Activated T-helper 1 cell treated with anti-CD3 and anti-CD28 coated beads, Interleukin-12 subunit alpha, Interleukin-12 subunit beta, Interleukin-2, Interleukin-4 antibody, amounts not matched to agents 30 ng/mL and 10 ng/mL and 1 ng/mL, durations not matched to agents 14 hours and 24 hours and 36 hours (primary cell): ENCODE results near the gene UCP3. TPM values are rescaled to one million over a fixed set of nuclear protein-coding genes. Genes with fewer than 3 reads are reported as not detected.
A peak's percentile ranks its signal among the peaks of the same experiment; 100 is the strongest.
"Not testable (repeated sequence)": the region's sequence is repeated elsewhere in the genome, so short reads cannot be mapped to it uniquely, and the experiment has no call there.

Experiments used
- DNase-seq: peaks from one replicate; pipeline ENCODE4 v3.0.0; 2021; ENCODE audit warnings: low spot score
- H3K27ac Mint-ChIP-seq: one replicate; pipeline ENCODE4 v1.8.0; 2021; ENCODE audit warnings: mild to moderate bottlenecking, mixed read lengths
- H3K27me3 Mint-ChIP-seq: one replicate; pipeline ENCODE4 v1.8.0; 2022; ENCODE audit warnings: mild to moderate bottlenecking, moderate library complexity, mixed read lengths; ENCODE audit not compliant: insufficient read depth
- H3K36me3 Mint-ChIP-seq: one replicate; pipeline ENCODE4 v1.8.0; 2021; ENCODE audit warnings: low read depth, mixed read lengths
- H3K4me1 Mint-ChIP-seq: one replicate; pipeline ENCODE4 v1.8.0; 2021; ENCODE audit warnings: low read depth, mixed read lengths
- H3K4me3 Mint-ChIP-seq: one replicate; pipeline ENCODE4 v1.8.0; 2021; ENCODE audit warnings: mild to moderate bottlenecking, moderate library complexity, mixed read lengths
- H3K9me3 Mint-ChIP-seq: one replicate; pipeline ENCODE4 v1.8.0; 2021; ENCODE audit warnings: mixed read lengths
- intact Hi-C: fragments of 100-400 bp; cut with micrococcal nuclease; formaldehyde crosslinking; loops from one replicate; pipeline ENCODE4 v1.15.1; 2024
- total RNA-seq: library from RNA; stranded (reverse); gene quantifications from 2 replicates; pipeline ENCODE4 v1.2.3, GENCODE V29; 2022

Gene UCP3
- total RNA-seq, 1 donor from 2014 or later: 4.1 TPM

- Mint-ChIP-seq H3K27me3 (no peaks in the 10 kb centered on the region), H3K9me3 (no peaks in the 10 kb centered on the region), H3K27ac (no peak overlapping the region), H3K36me3 (peaks cover 4% of the 10 kb centered on the region), H3K4me1 (peaks cover 23% of the 10 kb centered on the region), H3K4me3 (no peak overlapping the region)
- DNase-seq: no peak
- intact Hi-C loops: loop anchor here (10.0 kb wide), 1 partner anchor 956 kb away; no protein-coding TSS in a partner anchor
Measured at GRCh38 chr11:73990730-73991129, 18.2 kb downstream of the UCP3 start.

- H3K36me3 Mint-ChIP-seq: peaks cover 4% of the 10 kb centered on the region
- no peaks in the 10 kb centered on the region for H3K27me3 Mint-ChIP-seq
- no peak overlapping the region for H3K27ac Mint-ChIP-seq
- H3K4me3 Mint-ChIP-seq: no peak overlapping the region
- intact Hi-C loops: no loop called here
- H3K4me1 Mint-ChIP-seq: peaks cover 22% of the 10 kb centered on the region
- no peaks in the 10 kb centered on the region for H3K9me3 Mint-ChIP-seq
- DNase-seq: no peak
Measured at GRCh38 chr11:73989156-73989555, 19.7 kb downstream of the UCP3 start.

GRCh38 chr11:73988227-73988626 lies 20.7 kb downstream of the UCP3 start:
- Mint-ChIP-seq H3K9me3 (no peaks in the 10 kb centered on the region), H3K4me1 (peaks cover 30% of the 10 kb centered on the region), H3K27me3 (no peaks in the 10 kb centered on the region), H3K27ac (no peak overlapping the region), H3K36me3 (peaks cover 4% of the 10 kb centered on the region), H3K4me3 (no peak overlapping the region)
- no peak for DNase-seq
- intact Hi-C loops: no loop called here

GRCh38 chr11:73985661-73986060 lies 23.2 kb downstream of the UCP3 start:
- intact Hi-C loops, H3K27me3 Mint-ChIP-seq, DNase-seq, H3K9me3 Mint-ChIP-seq: not testable (repeated sequence)
- Mint-ChIP-seq H3K36me3 (peaks cover 20% of the 10 kb centered on the region), H3K4me1 (peaks cover 33% of the 10 kb centered on the region), H3K27ac (peak overlapping the region; percentile 65), H3K4me3 (peak overlapping the region; percentile 42)

- H3K4me3 Mint-ChIP-seq: peak overlapping the region; percentile 100
- H3K4me1 Mint-ChIP-seq: peaks cover 47% of the 10 kb centered on the region
- no peak for DNase-seq
Measured at GRCh38 chr11:73983741-73984538, 24.9 kb downstream of the UCP3 start.

GRCh38 chr11:73982990-73983740 lies 25.7 kb downstream of the UCP3 start:
- Mint-ChIP-seq H3K4me3 (peak overlapping the region; percentile 100), H3K36me3 (peaks cover 41% of the 10 kb centered on the region)

More at GRCh38 chr11:73983741-73984538, 24.9 kb downstream of the UCP3 start:
- Mint-ChIP-seq H3K36me3 (peaks cover 34% of the 10 kb centered on the region), H3K9me3 (no peaks in the 10 kb centered on the region), H3K27me3 (no peaks in the 10 kb centered on the region), H3K27ac (peak overlapping the region; percentile 99)
- intact Hi-C loops: loop anchor here (1.0 to 5.0 kb wide), 9 partner anchors 11 to 508 kb away; partner anchors contain the start of genes C2CD3, COA4, FAM168A and LIPT2

GRCh38 chr11:73982595-73982989 lies 26.3 kb downstream of the UCP3 start, which contains the start of gene UCP2:
TSS of gene UCP2 (minus strand) at chr11:73982843. CDS start at chr11:73978378, 4,465 bp downstream.
- H3K4me1 Mint-ChIP-seq: peaks cover 61% of the 10 kb centered on the region
- H3K9me3 Mint-ChIP-seq: no peaks in the 10 kb centered on the region
- H3K4me3 Mint-ChIP-seq: peak within 1 kb of the TSS; percentile 100
- intact Hi-C loops: loop anchor here (1.0 to 5.0 kb wide), 5 partner anchors 8 to 510 kb away; partner anchors contain the start of genes COA4, FAM168A, LIPT2 and PAAF1
- no peaks in the 10 kb centered on the region for H3K27me3 Mint-ChIP-seq
- H3K36me3 Mint-ChIP-seq: peaks cover 46% of the 10 kb centered on the region
- peak; percentile 84 for DNase-seq
- peak within 1 kb of the TSS; percentile 99 for H3K27ac Mint-ChIP-seq

More at GRCh38 chr11:73982990-73983740, 25.7 kb downstream of the UCP3 start:
- peaks cover 55% of the 10 kb centered on the region for H3K4me1 Mint-ChIP-seq
- peak overlapping the region; percentile 99 for H3K27ac Mint-ChIP-seq
- DNase-seq: peak; percentile 94
- H3K27me3 Mint-ChIP-seq: no peaks in the 10 kb centered on the region
- intact Hi-C loops: loop anchor here (1.0 to 5.0 kb wide), 10 partner anchors 9 to 509 kb away; partner anchors contain the start of genes C2CD3, COA4, FAM168A and LIPT2
- H3K9me3 Mint-ChIP-seq: no peaks in the 10 kb centered on the region

- peak overlapping the region; percentile 100 for H3K4me3 Mint-ChIP-seq
- H3K27ac Mint-ChIP-seq: peak overlapping the region; percentile 94
- no peaks in the 10 kb centered on the region for H3K9me3 Mint-ChIP-seq
- no peak for DNase-seq
- intact Hi-C loops: loop anchor here (5.0 kb wide), 3 partner anchors 104 to 511 kb away; partner anchors contain the start of genes COA4, LIPT2, PAAF1 and PGM2L1
- peaks cover 74% of the 10 kb centered on the region for H3K4me1 Mint-ChIP-seq
- H3K36me3 Mint-ChIP-seq: peaks cover 56% of the 10 kb centered on the region
- no peaks in the 10 kb centered on the region for H3K27me3 Mint-ChIP-seq
Measured at GRCh38 chr11:73981051-73981805, 27.7 kb downstream of the UCP3 start.

- intact Hi-C loops: loop anchor here (1.0 to 5.0 kb wide), 4 partner anchors 16 to 512 kb away; partner anchors contain the start of genes COA4, LIPT2, PAAF1 and PGM2L1
- peak; percentile 83 for DNase-seq
- Mint-ChIP-seq H3K9me3 (no peaks in the 10 kb centered on the region), H3K4me1 (peaks cover 76% of the 10 kb centered on the region), H3K4me3 (peak overlapping the region; percentile 100), H3K27ac (peak overlapping the region; percentile 94), H3K36me3 (peaks cover 66% of the 10 kb centered on the region), H3K27me3 (no peaks in the 10 kb centered on the region)
Measured at GRCh38 chr11:73980001-73980961, 28.6 kb downstream of the UCP3 start.

- Mint-ChIP-seq H3K36me3 (peaks cover 82% of the 10 kb centered on the region), H3K27ac (peak overlapping the region; percentile 98), H3K4me1 (peaks cover 77% of the 10 kb centered on the region), H3K9me3 (no peaks in the 10 kb centered on the region), H3K4me3 (peak overlapping the region; percentile 100), H3K27me3 (no peaks in the 10 kb centered on the region)
- DNase-seq: no peak
- intact Hi-C loops: no loop called here
Measured at GRCh38 chr11:73978576-73979086, 30.3 kb downstream of the UCP3 start.

GRCh38 chr11:73977856-73978519 lies 30.9 kb downstream of the UCP3 start:
- H3K4me1 Mint-ChIP-seq: peaks cover 77% of the 10 kb centered on the region
- no peaks in the 10 kb centered on the region for H3K27me3 Mint-ChIP-seq
- H3K4me3 Mint-ChIP-seq: peak overlapping the region; percentile 100
- H3K36me3 Mint-ChIP-seq: peaks cover 83% of the 10 kb centered on the region
- no peaks in the 10 kb centered on the region for H3K9me3 Mint-ChIP-seq
- intact Hi-C loops: no loop called here
- H3K27ac Mint-ChIP-seq: peak overlapping the region; percentile 98
- no peak for DNase-seq
